ENCODE measurements around the gene HEPACAM. TPM values are rescaled to one million over a fixed set of nuclear protein-coding genes. Genes with fewer than 3 reads are reported as not detected.

The HEPACAM gene
- total RNA-seq, 1 donor from 2014 or later = not detected

DNA sequence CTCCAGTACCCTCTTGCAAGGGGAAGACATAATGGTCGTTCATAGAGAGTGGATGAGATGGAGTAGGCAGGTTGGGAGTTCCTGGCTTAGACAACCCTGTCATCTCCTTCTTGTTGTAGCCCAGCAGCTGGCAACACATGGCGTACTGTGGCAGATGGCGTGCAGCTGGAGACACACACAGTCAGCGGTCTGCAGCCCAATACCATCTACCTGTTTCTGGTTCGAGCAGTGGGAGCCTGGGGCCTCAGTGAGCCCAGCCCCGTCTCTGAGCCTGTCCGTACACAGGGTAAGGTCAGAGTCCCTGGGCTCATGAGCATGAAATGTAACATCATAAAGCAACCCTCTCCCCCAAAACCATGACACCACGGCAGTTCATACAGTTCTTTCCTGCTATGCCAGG lies 61.9 kb downstream of the HEPACAM start:
- H3K36me3 ChIP-seq = no peaks in the 10 kb centered on the region
- intact Hi-C loops (cut with DNase I) = no loop called here
- ATAC-seq = no peak
- TF ChIP-seq, protein P1, sequence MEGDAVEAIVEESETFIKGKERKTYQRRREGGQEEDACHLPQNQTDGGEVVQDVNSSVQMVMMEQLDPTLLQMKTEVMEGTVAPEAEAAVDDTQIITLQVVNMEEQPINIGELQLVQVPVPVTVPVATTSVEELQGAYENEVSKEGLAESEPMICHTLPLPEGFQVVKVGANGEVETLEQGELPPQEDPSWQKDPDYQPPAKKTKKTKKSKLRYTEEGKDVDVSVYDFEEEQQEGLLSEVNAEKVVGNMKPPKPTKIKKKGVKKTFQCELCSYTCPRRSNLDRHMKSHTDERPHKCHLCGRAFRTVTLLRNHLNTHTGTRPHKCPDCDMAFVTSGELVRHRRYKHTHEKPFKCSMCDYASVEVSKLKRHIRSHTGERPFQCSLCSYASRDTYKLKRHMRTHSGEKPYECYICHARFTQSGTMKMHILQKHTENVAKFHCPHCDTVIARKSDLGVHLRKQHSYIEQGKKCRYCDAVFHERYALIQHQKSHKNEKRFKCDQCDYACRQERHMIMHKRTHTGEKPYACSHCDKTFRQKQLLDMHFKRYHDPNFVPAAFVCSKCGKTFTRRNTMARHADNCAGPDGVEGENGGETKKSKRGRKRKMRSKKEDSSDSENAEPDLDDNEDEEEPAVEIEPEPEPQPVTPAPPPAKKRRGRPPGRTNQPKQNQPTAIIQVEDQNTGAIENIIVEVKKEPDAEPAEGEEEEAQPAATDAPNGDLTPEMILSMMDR (IDR thresholded peaks at IDR 0.05) = no peak
- H3K4me3 ChIP-seq = no peak overlapping the region
- peaks cover 20% of the 10 kb centered on the region for H3K4me1 ChIP-seq
- no peak overlapping the region for H3K27ac ChIP-seq
- H3K27me3 ChIP-seq (ENCODE audit: low read depth) = peaks cover 47% of the 10 kb centered on the region
- H3K9me3 ChIP-seq = no peaks in the 10 kb centered on the region
- DNase-seq = no peak

DNA sequence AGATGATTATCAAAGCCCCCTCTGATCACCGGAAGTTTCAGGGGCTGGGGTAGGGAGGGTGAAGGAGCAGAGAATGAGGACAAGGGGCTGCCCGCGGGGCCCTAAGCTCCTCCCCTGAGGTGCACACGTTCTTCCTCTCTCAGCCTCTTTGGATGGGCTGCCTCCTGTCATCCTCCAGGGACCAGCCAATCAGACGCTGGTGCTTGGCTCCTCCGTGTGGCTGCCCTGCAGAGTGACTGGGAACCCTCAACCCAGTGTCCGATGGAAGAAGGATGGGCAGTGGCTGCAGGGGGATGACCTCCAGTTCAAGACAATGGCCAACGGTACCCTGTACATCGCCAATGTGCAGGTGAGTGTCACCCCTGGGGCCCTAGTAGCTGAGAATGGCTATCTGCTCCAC lies 63.1 kb downstream of the HEPACAM start:
- ATAC-seq (no peak), DNase-seq (no peak)
- H3K4me1 ChIP-seq = peaks cover 31% of the 10 kb centered on the region
- no peak overlapping the region for H3K27ac ChIP-seq
- peaks cover 58% of the 10 kb centered on the region for H3K27me3 ChIP-seq (ENCODE audit: low read depth)
- no peak overlapping the region for H3K4me3 ChIP-seq
- TF ChIP-seq, protein P1 (IDR thresholded peaks at IDR 0.05) = no peak
- intact Hi-C loops (cut with DNase I) = no loop called here
- no peaks in the 10 kb centered on the region for H3K9me3 ChIP-seq
- H3K36me3 ChIP-seq = no peaks in the 10 kb centered on the region

DNA sequence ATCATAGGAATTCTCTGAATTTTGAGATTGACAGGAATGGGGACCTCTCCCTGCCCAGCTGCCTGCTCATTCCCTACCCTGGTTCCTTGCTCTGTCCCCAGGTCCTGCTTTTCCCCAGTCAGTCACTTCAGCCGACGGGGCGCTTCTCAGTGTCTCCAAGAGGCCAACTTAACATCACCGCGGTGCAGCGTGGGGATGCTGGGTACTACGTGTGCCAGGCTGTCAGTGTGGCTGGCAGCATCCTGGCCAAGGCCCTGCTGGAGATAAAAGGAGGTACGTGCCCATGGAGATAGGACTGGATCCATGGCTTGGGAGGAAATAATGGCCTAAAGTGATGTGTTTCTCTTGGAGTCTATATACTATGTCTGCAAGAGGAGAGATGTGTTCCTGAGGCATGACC lies 63.6 kb downstream of the HEPACAM start:
- H3K9me3 ChIP-seq = no peaks in the 10 kb centered on the region
- TF ChIP-seq, protein P1 (IDR thresholded peaks at IDR 0.05) = no peak
- peaks cover 30% of the 10 kb centered on the region for H3K4me1 ChIP-seq
- H3K27ac ChIP-seq = no peak overlapping the region
- H3K4me3 ChIP-seq = no peak overlapping the region
- ATAC-seq (no peak), DNase-seq (no peak)
- H3K27me3 ChIP-seq (ENCODE audit: low read depth) = peaks cover 58% of the 10 kb centered on the region
- no peaks in the 10 kb centered on the region for H3K36me3 ChIP-seq
- intact Hi-C loops (cut with DNase I) = no loop called here

DNA sequence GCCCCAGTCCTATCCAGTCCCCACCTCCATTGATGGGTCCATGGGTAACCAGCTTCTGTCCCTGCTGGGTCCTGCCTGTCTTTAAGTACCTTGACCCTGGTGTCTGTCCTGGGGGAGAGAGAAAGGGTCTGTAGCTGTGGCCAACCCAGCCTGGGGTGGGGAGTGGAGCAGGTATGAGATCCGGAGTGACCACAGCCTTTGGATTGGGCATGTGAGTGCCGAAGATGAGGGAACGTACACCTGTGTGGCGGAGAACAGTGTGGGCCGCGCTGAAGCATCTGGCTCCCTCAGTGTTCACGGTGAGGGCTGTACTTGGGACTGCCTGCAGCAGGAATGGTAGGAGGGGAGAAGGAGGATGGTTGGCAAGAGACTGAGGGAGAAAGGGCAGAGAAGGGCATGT lies 65.4 kb downstream of the HEPACAM start:
- Histone ChIP-seq H3K36me3 (no peaks in the 10 kb centered on the region), H3K4me1 (peaks cover 38% of the 10 kb centered on the region), H3K27me3 (ENCODE audit: low read depth) (peaks cover 75% of the 10 kb centered on the region), H3K9me3 (no peaks in the 10 kb centered on the region), H3K4me3 (no peak overlapping the region), H3K27ac (no peak overlapping the region)
- ATAC-seq (no peak), DNase-seq (no peak)
- intact Hi-C loops (cut with DNase I) = no loop called here
- TF ChIP-seq, protein P1 (IDR thresholded peaks at IDR 0.05) = no peak

DNA sequence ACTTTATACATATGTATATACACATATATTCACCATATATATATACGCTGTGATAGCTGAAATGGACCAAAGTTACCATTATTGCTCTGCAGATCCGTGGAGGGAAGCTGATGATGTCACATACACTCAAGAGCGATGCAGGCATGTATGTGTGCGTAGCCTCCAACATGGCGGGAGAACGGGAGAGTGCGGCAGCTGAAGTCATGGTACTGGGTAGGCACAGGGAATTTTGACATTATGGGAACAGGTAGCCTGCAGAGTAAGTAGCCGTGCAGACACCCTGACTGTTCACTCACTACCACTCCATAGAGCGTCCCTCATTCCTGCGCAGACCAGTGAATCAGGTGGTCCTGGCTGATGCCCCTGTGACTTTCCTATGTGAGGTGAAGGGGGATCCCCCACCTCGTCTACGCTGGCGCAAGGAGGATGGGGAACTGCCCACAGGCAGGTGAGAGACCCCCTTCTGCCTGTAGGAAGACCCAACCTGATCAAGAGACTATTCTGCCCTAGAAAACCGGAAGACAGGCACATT lies 65.9 kb downstream of the HEPACAM start:
- no peak for ATAC-seq
- intact Hi-C loops (cut with DNase I) = no loop called here
- Histone ChIP-seq H3K4me1 (peaks cover 43% of the 10 kb centered on the region), H3K27ac (no peak overlapping the region), H3K36me3 (no peaks in the 10 kb centered on the region), H3K27me3 (ENCODE audit: low read depth) (peaks cover 80% of the 10 kb centered on the region), H3K9me3 (no peaks in the 10 kb centered on the region), H3K4me3 (no peak overlapping the region)
- DNase-seq = no peak
- TF ChIP-seq, protein P1 (IDR thresholded peaks at IDR 0.05) = no peak

DNA sequence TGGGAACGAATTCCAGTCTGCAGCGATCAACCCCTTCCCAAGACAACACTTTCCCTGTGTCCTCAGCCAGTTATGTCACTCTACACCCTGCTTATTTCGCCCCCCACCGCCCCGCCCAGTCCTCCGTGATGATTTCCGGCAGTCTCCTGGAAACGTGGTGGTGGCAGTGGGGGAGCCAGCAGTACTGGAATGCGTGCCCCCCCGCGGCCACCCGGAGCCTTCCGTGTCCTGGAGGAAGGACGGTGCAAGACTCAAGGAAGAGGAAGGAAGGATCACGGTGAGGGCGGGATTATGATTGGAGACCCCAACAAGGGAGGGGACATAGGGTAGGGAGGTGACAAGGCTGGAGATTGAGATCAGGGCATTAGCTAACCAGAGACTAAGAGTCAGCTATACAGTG lies 66.5 kb downstream of the HEPACAM start:
- Histone ChIP-seq H3K27ac (no peak overlapping the region), H3K4me1 (peaks cover 47% of the 10 kb centered on the region), H3K36me3 (no peaks in the 10 kb centered on the region), H3K9me3 (no peaks in the 10 kb centered on the region), H3K4me3 (no peak overlapping the region), H3K27me3 (ENCODE audit: low read depth) (peaks cover 80% of the 10 kb centered on the region)
- DNase-seq (no peak), ATAC-seq (no peak)
- TF ChIP-seq, protein P1 (IDR thresholded peaks at IDR 0.05) = no peak
- intact Hi-C loops (cut with DNase I) = no loop called here
